BLaER1 (cell line): ENCODE results near the gene CYB561D1.
"Not testable (repeated sequence)": the region's sequence is repeated elsewhere in the genome, so short reads cannot be mapped to it uniquely, and the experiment has no call there.

Experiments used
- H3K27ac ChIP-seq: shearing (Covaris generic); formaldehyde crosslinking; 2 replicates; pipeline ENCODE4 v1.8.1; 2022
- H3K27me3 ChIP-seq: shearing (Covaris generic); formaldehyde crosslinking; 2 replicates; pipeline ENCODE4 v1.8.1; 2022
- H3K36me3 ChIP-seq: shearing (Covaris generic); formaldehyde crosslinking; 2 replicates; pipeline ENCODE4 v1.8.1; 2022
- H3K4me1 ChIP-seq: shearing (Covaris generic); formaldehyde crosslinking; 2 replicates; pipeline ENCODE4 v1.8.1; 2022
- H3K4me2 ChIP-seq: shearing (Covaris generic); formaldehyde crosslinking; 2 replicates; pipeline ENCODE4 v1.8.1; 2022
- H3K4me3 ChIP-seq: shearing (Covaris generic); formaldehyde crosslinking; 2 replicates; pipeline ENCODE4 v1.8.1; 2022
- H3K9ac ChIP-seq: shearing (Covaris generic); formaldehyde crosslinking; 2 replicates; pipeline ENCODE4 v1.8.1; 2022
- H3K9me3 ChIP-seq: shearing (Covaris generic); formaldehyde crosslinking; 2 replicates; pipeline ENCODE4 v1.8.1; 2022
- H4K20me1 ChIP-seq: shearing (Covaris generic); formaldehyde crosslinking; 2 replicates; pipeline ENCODE4 v1.8.1; 2022
- Cebpa-rat ChIP-seq: shearing (Covaris generic); IDR thresholded peaks from 2 replicates; pipeline ENCODE4 v1.8.1; 2022

CYB561D1 gene, protein sequence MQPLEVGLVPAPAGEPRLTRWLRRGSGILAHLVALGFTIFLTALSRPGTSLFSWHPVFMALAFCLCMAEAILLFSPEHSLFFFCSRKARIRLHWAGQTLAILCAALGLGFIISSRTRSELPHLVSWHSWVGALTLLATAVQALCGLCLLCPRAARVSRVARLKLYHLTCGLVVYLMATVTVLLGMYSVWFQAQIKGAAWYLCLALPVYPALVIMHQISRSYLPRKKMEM

DNA sequence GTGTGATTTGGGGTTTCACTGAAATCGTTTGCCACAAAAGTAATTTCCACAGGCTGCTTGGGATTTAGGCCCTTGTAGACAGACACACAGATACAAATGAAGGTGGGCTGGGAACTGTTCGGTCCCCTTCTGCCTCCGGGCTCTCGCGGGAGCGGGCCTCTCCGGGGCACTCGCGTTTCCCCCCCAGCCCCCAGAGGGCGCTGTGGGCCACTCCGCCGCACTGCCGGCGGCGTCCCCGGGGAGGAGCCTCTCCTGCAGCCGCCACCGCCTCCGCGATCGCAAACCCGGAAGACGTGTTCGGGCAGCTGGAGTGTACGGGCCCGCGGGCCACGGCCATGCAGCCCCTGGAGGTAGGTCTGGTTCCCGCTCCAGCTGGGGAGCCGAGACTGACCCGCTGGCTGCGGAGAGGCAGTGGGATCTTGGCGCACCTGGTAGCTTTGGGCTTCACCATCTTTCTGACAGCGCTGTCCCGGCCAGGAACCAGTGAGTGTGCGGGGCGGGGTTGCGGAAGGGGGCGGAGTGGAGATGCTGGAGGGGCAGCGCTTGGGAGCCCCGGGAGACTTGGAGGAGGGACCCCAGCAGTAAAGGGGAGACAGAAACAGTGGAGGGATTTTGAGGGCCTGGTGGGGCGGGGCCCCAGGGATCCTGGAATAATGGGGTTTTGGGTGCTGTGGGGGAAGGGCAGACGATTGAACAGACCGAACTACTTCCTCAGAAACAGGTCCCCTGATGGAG lies at the start of gene CYB561D1:
Gene CYB561D1 (plus strand): TSS at position 290 of the 735 bp plus-strand sequence. CDS start 46 bp downstream, at position 336.
- peaks cover 61% of the 10 kb centered on the region for H3K36me3 ChIP-seq
- peak within 1 kb of the TSS; percentile 71 for H3K27ac ChIP-seq
- H4K20me1 ChIP-seq: peaks cover 33% of the 10 kb centered on the region
- no peak for TF ChIP-seq Cebpa-rat
- H3K4me3 ChIP-seq: peak within 1 kb of the TSS; percentile 91
- peak within 1 kb of the TSS; percentile 77 for H3K9ac ChIP-seq
- no peaks in the 10 kb centered on the region for H3K27me3 ChIP-seq
- H3K9me3 ChIP-seq: no peaks in the 10 kb centered on the region
- H3K4me1 ChIP-seq: peaks cover 66% of the 10 kb centered on the region
- peak within 1 kb of the TSS; percentile 94 for H3K4me2 ChIP-seq

DNA sequence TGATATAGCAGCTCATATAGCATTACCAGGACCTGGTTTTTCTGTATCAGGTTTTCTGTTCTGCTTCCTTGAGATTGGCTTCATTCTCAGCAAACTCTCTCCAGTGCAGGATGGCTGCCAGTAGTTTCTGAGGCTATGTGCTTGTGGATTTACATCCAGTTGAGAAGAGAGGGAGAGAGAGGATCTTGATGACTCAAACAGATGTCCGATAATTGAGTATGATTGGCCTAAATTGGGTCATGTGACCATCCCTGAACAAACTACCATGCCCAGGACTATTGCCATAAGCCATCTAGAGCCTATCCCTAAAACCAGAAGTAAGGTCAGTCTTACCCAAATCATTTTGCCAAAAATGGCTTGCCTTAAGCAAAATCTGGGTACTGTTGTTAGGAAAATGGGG lies 49.5 kb upstream of the CYB561D1 start:
- Histone ChIP-seq H3K27ac (no peak overlapping the region), H4K20me1 (no peaks in the 10 kb centered on the region), H3K9me3 (no peaks in the 10 kb centered on the region), H3K4me1 (no peaks in the 10 kb centered on the region), H3K4me3 (no peak overlapping the region), H3K4me2 (no peak overlapping the region), H3K27me3 (no peaks in the 10 kb centered on the region), H3K36me3 (no peaks in the 10 kb centered on the region), H3K9ac (no peak overlapping the region)
- TF ChIP-seq Cebpa-rat: no peak

DNA sequence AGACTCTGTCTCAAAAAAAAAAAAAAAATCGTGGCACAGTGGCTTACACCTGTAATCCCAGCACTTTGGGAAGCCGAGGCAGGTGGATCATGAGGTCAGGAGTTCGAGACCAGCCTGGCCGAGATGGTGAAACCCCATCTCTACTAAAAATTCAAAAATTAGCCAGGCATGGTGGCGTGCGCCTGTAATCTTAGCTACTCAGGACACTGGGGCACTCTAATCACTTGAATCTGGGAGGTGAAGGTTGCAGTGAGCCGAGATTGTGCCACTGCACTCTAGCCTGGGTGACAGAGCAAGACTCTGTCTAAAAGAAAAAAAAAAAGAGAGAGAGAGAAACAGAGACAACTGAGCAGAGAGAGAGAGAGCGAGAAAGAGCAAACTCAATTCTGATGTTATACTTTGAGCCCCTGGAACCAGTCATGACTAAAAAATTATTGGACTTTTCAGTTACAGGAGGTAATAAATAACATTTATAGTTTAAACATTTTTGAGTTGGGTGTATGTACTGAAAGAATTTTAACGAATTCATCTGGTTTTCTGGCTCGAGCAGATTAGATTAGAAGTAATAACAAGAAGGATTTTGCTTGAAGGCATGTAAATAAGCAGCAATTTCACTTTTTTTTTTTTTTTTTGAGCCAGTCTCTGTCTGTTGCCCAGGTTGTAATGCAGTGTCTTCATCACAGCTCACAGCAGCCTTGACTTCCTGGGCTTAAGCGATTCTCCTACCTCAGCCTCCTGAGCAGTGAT lies 47.8 kb upstream of the CYB561D1 start:
- H4K20me1 ChIP-seq, H3K4me3 ChIP-seq, H3K4me2 ChIP-seq, H3K36me3 ChIP-seq, H3K27me3 ChIP-seq, H3K9ac ChIP-seq, H3K4me1 ChIP-seq, H3K9me3 ChIP-seq, H3K27ac ChIP-seq: not testable (repeated sequence)

DNA sequence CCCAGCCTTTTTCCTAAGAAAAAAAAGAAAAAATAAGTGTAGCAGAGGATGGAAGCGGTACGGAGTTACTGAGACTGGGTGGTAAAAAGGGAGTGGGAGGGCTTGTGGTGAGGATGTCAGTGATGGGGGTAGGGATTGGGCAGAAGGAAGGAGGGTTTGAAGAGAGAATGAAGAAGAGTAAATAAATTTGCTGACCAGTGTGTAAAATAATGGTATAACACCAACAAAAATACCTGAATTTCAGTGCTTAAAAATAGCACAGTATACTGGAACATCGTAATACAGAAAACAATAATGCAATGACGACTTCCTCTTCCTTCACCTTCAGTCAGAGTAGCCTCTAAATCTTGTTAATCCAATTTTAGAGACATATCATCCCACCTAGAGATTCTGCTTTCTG lies 46.4 kb upstream of the CYB561D1 start:
- H3K4me3 ChIP-seq: no peak overlapping the region
- TF ChIP-seq Cebpa-rat: no peak
- H4K20me1 ChIP-seq: no peaks in the 10 kb centered on the region
- H3K36me3 ChIP-seq: no peaks in the 10 kb centered on the region
- no peaks in the 10 kb centered on the region for H3K4me1 ChIP-seq
- H3K9ac ChIP-seq: no peak overlapping the region
- H3K9me3 ChIP-seq: peaks cover 7% of the 10 kb centered on the region
- no peak overlapping the region for H3K4me2 ChIP-seq
- no peaks in the 10 kb centered on the region for H3K27me3 ChIP-seq
- H3K27ac ChIP-seq: no peak overlapping the region

DNA sequence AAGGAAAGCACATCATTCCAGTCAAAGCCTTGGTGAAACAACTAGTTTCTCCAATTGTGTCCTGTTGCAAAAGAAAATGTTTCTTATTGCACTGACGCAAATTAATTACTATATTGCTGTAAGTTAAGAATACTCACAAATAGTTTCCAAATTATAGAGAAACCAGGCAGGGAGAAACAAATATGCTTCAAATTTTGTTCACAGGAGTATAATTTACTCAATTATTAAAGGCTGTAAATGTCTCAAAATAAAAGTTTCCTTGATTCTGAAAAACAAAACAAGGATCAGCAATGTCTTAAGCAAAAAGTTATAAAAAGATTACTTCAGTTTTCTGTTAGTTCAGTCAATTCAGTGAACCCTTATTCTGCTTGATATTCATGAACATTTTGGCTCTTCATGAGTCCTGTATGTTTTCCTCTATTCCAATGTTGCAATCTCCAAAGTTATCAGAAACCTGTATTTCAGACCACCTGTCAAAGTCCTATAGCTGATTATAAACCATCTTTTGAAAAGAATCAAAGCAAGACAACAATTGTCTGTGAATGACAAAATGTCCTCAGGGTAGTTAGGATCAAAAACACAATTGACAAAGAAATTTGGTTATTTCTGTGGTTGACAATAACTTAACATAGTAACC lies 39.3 kb upstream of the CYB561D1 start:
- no peak overlapping the region for H3K9ac ChIP-seq
- no peaks in the 10 kb centered on the region for H4K20me1 ChIP-seq
- no peaks in the 10 kb centered on the region for H3K4me1 ChIP-seq
- H3K36me3 ChIP-seq: no peaks in the 10 kb centered on the region
- H3K4me3 ChIP-seq: no peak overlapping the region
- H3K27ac ChIP-seq: no peak overlapping the region
- no peaks in the 10 kb centered on the region for H3K27me3 ChIP-seq
- no peak for TF ChIP-seq Cebpa-rat
- no peak overlapping the region for H3K4me2 ChIP-seq
- peaks cover 47% of the 10 kb centered on the region for H3K9me3 ChIP-seq

DNA sequence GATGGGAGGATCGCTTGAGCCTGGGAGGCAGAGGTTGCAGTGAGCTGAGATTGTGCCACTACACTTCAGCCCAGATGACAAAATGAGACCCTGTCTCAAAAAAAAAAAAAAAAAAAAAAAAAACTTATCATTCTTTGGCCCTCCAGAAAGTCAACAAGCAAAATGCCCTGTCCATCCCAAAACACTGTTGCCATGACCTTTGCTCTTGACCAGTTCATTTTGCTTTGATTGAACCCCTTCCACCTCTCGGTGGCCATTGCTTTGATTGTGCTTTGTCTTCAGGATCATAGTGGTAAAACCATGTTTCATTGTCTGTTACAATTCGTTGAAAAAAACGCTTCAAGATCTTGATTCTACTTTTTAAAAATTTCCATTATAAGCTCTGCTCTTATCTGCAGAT lies 36.1 kb upstream of the CYB561D1 start:
- Histone ChIP-seq H3K4me2 (no peak overlapping the region), H3K27me3 (no peaks in the 10 kb centered on the region), H3K4me3 (no peak overlapping the region), H4K20me1 (no peaks in the 10 kb centered on the region), H3K9ac (no peak overlapping the region), H3K36me3 (no peaks in the 10 kb centered on the region), H3K4me1 (no peaks in the 10 kb centered on the region), H3K27ac (no peak overlapping the region), H3K9me3 (peaks cover 38% of the 10 kb centered on the region)
- TF ChIP-seq Cebpa-rat: no peak

DNA sequence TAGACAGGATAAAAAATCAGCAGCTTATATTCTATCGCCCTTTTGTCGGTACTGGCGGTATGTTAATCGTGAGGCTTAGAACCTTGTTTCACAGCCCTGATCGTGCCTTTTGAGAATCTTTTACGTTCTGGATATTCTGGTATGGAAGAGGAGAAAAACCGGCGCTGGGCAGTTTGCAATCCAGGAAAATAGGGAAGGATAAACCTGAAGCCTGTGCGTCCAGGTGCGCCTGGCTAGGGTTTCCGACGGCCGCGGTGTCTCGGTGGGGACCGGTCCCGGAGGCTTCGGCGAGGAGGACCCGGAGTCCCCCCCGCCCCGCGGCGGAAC lies 27.8 kb upstream of the CYB561D1 start:
- peaks cover 60% of the 10 kb centered on the region for H3K27me3 ChIP-seq
- H3K9ac ChIP-seq: no peak overlapping the region
- H3K4me3 ChIP-seq: peak overlapping the region; percentile 58
- no peaks in the 10 kb centered on the region for H4K20me1 ChIP-seq
- no peaks in the 10 kb centered on the region for H3K36me3 ChIP-seq
- no peak for TF ChIP-seq Cebpa-rat
- H3K4me2 ChIP-seq: peak overlapping the region; percentile 67
- H3K27ac ChIP-seq: no peak overlapping the region
- peaks cover 9% of the 10 kb centered on the region; the same call in 1 of the 2 replicates for H3K4me1 ChIP-seq
- H3K9me3 ChIP-seq: peaks cover 16% of the 10 kb centered on the region

DNA sequence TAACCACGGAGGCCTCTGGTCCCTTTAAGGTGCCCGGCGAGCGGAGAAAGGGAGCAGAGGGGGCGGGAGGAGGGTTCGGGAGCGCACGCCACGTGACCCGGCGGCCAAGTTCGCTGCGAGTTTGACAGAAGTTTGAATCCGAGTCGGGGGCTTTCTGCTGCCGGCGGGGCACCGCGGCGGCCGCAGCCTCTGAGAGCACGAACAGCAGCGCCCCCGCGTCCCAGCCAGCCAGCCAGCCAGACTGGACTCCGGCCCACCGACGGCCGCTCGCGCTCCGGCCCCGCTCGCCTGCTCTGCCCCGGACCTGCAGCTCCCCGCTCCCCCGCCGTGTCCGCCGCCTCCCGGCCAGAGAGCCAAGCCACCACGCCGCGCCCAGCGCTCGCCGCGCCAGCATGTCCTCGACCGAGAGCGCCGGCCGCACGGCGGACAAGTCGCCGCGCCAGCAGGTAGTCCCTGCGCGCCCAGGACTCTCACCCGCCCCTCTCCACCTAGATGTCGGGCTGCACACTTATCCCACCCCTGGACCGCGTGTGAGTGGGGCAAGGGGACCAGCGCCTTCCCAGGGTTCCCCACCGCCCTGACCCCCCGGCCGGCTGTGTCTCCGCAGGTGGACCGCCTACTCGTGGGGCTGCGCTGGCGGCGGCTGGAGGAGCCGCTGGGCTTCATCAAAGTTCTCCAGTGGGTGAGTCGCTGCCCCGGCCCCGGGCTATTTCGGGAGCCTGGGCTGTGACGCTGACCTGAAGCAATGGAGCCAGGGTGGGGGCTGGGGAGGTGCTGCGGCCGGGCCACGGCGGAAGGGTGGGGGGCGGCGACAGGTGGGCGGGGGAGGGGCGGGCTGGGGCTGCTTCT lies 27.2 kb upstream of the CYB561D1 start, which contains the start of gene SYPL2:
Gene SYPL2 (plus strand): TSS at position 95 of the 849 bp plus-strand sequence. CDS start 298 bp downstream, at position 393.
- Histone ChIP-seq H3K9me3 (peaks cover 16% of the 10 kb centered on the region), H3K9ac (no peak within 1 kb of the TSS), H3K4me1 (peaks cover 9% of the 10 kb centered on the region; the same call in 1 of the 2 replicates), H3K4me3 (peak within 1 kb of the TSS; percentile 58), H3K27ac (no peak within 1 kb of the TSS), H3K27me3 (peaks cover 60% of the 10 kb centered on the region), H3K4me2 (peak within 1 kb of the TSS; percentile 67), H4K20me1 (no peaks in the 10 kb centered on the region), H3K36me3 (no peaks in the 10 kb centered on the region)
- no peak for TF ChIP-seq Cebpa-rat

DNA sequence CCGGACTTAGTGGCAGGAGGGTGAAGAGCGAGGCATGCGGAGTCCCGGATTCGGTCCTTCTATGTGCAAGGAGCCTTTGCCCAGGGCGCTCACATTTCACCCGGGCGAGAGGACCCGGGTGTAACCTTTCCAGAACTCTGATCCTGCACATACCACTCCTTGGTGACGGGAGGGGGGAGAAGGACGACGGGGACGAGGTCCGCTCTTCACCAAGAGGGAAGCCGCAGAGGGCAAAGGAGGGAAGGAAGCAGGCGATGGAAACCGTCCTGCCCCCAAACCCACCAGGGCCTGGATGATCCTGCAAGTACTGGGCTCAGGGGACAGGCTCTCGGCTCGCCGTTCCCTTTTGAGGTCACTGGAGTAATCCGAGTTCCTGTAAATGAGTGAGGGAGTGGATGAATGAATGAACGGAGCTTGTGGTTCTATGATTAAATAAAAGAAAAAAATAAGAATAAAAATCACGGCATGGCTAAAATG lies 26.6 kb upstream of the CYB561D1 start:
- 0 out of 2 replicates have a peak overlapping the region, but pooled peaks have one; percentile 11 for H3K4me2 ChIP-seq
- H3K9ac ChIP-seq: no peak overlapping the region
- TF ChIP-seq Cebpa-rat: no peak
- no peak overlapping the region for H3K27ac ChIP-seq
- H3K9me3 ChIP-seq: peaks cover 16% of the 10 kb centered on the region
- H3K4me1 ChIP-seq: peaks cover 9% of the 10 kb centered on the region; the same call in 1 of the 2 replicates
- H4K20me1 ChIP-seq: no peaks in the 10 kb centered on the region
- no peaks in the 10 kb centered on the region for H3K36me3 ChIP-seq
- H3K27me3 ChIP-seq: peaks cover 60% of the 10 kb centered on the region
- no peak overlapping the region for H3K4me3 ChIP-seq
